Uterus (tissue), 2 donors: ENCODE results near the gene PTGIR.

ENCODE experiments used
- CTCF ChIP-seq, 4 experiments: fragments of 200-600 bp in 2 of 4; fragments of 450-650 bp in 2 of 4; sonication (generic) in 2 of 4; IDR thresholded peaks; one replicate each; pipeline ENCODE4 v1.5.1; 2016 to 2019; ENCODE audit warnings: antibody characterized with exemption in 4 of 4, mild to moderate bottlenecking in 2 of 4, moderate library complexity in 1 of 4
- POLR2A ChIP-seq, 2 donors: fragments of 450-650 bp; IDR thresholded peaks; one replicate each; pipeline ENCODE4 v1.6.1; 2016; ENCODE audit warnings: antibody characterized with exemption in 2 of 2, mild to moderate bottlenecking in 1 of 2, moderate library complexity in 1 of 2

- peak in 1 of 4 experiments; percentile 11 for TF ChIP-seq CTCF (IDR thresholded peaks at IDR 0.05)
- TF ChIP-seq POLR2A (IDR thresholded peaks at IDR 0.05) = peak in 1 of 2 donors; percentile 59
Observed at GRCh38 chr19:46600384-46601317, 24.2 kb downstream of the PTGIR start.
